Erythroblast (primary cell): Measurements from ENCODE around the gene TOR4A.

ENCODE experiments used
- DNase-seq, 2 experiments: peaks; one replicate each; lab custom pipeline; 2025; lab: John Stamatoyannopoulos, UW
- GATA1 ChIP-seq: IDR thresholded peaks from 2 replicates; pipeline ENCODE4 v1.6.1; 2011; ENCODE audit warnings: low read depth, mild to moderate bottlenecking, control low read depth, low read length, moderate library complexity
- POLR2A ChIP-seq: IDR thresholded peaks from 2 replicates; pipeline ENCODE4 v1.6.1; 2011; ENCODE audit warnings: mild to moderate bottlenecking, low read length

Gene TOR4A

DNA sequence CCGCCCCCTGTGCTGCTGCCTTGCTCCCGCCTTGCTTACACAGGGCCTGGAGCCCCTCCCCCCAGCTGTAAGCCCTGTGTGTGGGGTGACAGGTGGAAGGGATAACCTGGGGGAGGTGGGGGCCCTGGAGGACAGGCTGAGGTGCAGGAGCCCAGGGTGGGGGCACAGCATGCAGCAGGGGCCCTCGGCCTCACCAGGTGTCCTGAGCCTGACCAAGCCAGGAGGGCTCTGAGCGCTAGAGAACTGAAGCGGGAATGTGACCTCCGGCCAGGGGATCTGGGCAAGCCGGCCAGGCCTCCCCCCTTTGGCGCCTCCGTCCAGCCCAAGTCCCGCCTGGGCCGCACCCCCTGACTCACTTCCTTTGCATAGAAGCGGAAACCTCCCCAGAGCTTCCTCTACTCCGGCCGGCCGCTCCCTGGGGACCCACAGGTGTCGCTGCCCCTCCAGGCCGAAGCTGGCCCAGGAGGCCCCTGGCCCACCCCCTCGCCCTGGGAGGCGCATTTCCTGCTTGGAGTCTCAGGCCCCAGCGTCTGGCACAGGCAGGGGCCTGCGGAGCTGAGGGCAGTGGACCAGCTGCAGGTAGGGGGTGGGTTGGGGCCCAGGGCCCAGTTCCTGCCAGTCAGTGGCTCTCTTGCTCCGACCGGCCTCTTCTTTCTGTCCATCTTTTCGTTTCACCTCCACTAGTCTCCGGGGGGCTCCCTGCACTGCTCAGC, at the start of gene TOR4A:
Gene TOR4A (plus strand): TSS at position 398 of the 713 bp plus-strand sequence. CDS start 964 bp downstream, outside the sequence.
- peak; percentile 73 for DNase-seq
- TF ChIP-seq POLR2A (peak; percentile 30), GATA1 (no peak)

DNA sequence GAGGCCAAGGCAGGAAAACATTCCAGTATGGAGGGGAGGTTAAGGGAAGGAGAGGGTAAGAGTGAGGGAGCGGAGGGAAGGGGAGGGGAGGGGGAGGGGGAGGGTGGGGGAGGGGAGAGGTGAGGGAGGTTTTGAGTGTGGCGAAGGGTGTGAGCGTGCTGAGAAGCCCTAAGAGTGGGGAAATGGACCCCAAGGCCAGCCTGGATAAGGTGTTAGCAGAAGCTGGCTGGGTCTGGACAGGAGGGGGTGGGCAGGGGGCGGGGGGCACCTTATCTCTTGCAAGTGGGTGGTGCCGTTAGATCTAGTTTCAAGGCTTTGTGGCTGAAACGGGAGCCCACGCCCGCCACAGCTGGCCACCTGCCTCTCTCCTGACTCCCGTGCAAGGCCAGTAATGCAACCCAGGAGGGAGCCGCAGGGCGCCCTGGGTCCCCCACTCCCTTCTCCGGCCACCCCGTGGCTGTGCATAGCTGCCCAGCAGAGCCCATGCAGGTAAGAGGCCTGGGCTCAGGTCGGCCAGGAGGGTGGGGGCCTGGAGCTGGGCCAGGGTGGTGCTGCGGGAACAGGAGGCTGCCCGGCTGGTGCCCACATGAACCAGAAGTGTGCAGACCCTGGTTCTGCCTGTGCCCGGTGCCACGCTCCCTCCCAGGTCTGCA, 49.5 kb upstream of the TOR4A start:
- no peak for TF ChIP-seq GATA1
- TF ChIP-seq POLR2A = no peak
- no peak for DNase-seq

DNA sequence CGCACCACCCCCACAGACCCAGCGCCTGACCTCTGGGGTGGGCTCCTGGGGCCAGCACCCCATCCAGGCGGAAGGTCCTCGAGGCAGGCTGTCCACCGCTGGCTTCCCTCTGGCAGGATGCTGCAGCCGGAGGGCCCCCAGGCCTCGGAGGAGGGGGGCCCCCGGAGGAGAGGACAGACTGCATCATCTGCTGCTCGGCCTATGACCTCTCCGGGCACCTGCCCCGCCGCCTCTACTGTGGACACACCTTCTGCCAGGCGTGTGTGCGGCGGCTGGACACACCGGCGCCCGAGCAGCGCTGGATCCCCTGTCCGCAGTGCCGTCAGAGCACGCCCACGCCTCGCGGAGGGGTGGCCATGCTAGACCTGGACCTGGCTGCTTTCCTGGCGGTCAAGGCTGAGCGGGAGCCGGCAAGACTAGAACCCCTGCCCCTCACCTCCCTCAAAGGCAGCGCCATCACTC, 49.0 kb upstream of the TOR4A start:
- no peak for TF ChIP-seq POLR2A
- no peak for TF ChIP-seq GATA1
- no peak for DNase-seq

DNA sequence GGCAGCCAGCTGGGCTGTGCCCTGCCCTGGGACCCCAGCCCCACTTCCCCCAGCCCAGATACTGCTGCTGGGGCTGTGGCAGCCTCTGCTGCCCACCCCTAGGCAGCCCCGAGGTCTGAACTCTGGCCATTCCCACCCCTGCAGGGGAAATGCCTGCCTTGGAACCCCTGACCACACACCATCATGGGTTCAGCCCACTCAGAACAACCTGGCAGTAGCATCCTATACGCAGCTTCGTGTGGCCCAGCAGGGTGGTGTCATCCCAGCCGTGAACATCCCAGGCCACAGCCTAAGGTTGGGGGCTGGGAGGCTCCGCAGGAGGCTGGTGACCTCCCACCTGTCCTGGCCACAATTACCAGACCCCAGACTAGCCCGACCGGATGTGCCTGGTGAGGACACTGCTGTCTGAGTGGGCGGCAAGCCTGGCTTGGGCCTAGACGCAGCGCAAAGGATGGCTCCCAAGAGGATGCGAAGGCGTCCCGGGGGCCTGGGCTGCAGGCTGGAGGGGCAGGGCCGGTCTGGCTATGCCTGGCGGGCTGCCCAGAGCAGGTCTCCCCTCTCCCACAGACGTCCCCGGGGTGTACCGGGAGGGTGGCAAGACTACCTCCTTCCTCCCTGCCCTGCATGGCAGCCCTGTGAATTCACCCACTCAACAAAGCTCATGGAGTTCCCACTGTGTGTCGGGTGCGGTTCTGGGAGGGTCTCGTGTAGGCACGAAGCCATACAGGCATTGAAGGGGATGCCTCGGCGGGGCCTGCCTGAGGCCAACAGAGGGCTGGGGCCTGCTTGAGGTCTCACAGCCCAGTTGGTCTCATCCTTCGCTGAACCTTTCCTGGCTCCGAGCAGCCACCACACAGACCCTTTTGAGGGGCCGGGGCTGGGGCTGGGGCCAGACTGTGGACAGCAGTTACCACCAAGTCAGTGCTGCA, 48.3 kb upstream of the TOR4A start:
- no peak for DNase-seq

DNA sequence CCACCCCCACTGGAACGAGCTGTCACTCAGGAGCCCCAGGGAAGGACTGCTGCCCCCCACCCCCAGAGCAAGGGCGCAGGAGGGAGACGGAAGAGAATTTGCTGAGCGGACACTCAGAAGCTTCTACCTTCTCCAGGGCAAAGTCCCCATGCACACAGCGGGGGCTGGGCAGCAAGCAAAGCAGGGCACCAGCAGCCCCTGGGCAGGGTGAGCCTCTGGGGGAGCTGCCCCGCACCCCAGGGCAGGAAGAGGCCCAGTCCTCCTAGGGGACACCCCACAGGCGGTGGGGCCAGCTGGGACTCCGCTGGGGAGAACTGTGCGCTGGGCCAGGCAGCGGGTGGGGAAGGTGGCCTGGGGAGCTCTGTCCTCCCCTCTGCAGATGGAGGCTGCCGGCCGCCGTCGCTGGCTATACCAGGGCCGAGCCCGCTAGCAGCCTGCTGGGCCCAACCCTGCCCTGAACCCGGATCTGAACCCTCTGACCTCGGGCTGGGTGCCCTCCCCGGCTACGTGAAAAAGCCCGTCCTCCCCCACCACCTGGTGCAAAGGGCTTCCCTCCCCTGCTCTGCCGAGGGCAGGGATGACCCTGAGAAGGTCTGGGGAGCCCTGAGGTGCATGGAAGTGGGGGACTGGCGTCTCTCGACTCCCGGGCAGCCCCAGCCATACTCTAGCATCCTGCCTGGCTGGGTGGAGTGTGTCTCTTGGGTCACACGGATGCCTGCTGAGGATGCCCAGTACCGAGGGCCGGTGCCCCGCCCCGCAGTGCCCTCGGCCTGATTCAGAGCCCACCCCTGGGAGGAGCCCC, 47.4 kb upstream of the TOR4A start:
- DNase-seq = no peak
- TF ChIP-seq GATA1 (no peak), POLR2A (no peak)

More for the DNA sequence above, 48.3 kb upstream of the TOR4A start:
- TF ChIP-seq POLR2A (no peak), GATA1 (no peak)

DNA sequence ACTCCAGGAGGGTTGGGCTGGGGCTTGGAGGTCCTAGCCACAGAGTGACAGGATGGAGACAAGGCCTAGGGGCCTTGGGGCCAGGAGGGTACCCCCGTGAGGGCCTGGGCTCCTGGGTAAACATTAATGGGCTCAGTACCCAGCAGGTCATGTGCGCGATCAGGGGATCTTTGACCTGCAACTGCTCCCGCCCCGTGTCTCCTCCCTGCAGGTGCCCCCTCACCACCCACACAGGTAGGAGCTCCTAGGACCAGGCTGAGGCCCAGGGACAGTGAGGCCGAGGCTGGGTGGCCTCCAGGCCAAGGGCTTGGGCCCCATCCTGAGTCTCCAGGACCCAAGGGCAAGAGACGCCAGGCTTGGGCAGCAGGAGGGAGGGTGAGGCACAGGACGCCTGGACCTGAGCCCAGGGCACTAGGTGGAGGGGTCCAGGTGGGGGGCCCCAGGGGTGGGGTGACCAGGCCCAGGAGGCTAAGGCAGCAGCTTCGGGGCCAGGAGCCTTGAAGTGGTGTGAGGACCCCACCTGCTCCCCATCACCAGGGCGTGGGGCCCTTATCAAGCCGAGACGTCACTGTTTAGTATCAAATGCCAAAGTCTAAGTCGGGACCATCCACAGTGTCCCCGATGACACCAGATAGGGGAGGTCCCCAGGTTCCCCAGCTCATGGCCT, 46.7 kb upstream of the TOR4A start, which contains the start of gene SLC34A3:
Gene SLC34A3 (plus strand): TSS at position 197 of the 667 bp plus-strand sequence. CDS start 802 bp downstream, outside the sequence.
- TF ChIP-seq GATA1 (no peak), POLR2A (no peak)
- no peak for DNase-seq

DNA sequence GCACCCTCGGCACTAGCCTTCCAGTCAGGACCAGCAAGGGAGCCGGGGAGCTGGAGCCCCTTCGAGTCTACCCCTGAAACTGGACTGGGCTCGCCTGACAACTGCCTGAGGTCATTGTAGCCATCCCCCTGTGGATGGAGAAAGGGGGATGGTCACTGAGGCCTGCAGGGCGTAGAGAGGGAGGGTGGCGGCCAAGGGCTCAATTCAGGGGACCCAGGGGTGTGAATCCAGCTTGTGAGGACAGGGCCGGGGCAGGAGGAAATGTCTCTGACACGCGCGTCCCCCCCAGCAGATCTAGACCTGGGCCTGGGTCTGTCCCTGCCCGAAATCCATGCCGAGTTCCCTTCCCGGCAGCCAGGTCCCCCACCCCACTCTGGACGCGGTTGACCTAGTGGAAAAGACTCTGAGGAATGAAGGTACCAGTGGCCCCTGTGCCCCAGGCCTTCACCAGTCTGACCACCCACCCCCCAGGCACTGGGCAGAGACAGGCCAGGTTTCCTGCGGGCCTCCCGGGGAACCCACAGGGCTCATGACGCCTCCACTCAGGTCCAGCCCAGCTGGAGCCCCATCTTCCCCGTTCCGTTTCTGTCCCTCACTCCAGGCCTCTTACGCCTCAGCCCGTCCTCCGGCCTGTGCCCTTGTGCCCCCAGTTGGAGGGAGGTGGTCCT, 46.0 kb upstream of the TOR4A start:
- no peak for DNase-seq
- TF ChIP-seq POLR2A (no peak), GATA1 (no peak)

DNA sequence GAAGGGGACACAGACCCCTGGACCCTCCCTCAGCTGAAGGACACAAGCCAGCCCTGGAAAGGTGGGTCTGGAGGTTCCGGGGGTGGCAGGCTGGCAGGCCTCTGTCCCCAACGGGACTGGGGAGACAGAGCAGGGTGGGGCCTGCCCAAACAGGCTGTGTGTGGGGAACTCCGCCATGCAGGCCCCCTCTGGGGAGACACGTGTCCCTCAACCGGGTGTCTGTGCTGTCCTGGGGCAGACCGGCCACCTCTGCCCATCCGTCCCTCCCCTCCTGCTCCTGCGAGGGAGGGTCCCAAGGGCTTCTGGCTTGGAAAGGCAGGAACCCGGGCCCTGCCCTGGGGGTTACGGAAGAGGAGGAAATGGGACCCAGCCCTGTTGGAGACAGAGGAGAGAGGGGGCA, 45.4 kb upstream of the TOR4A start:
- TF ChIP-seq GATA1 (no peak), POLR2A (no peak)
- DNase-seq = no peak

DNA sequence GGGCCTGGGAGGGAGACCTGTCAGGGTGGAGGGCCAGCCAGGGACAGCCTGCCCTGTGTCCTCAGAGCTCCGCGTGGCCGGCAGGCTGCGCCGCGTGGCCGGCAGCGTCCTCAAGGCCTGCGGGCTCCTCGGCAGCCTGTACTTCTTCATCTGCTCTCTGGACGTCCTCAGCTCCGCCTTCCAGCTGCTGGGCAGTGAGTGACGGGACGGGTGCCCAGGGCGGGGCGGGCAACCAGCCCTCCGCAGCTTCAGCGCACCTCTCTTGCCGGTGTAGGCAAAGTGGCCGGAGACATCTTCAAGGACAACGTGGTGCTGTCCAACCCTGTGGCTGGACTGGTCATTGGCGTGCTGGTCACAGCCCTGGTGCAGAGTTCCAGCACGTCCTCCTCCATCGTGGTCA, 45.0 kb upstream of the TOR4A start:
- DNase-seq = no peak
- no peak for TF ChIP-seq GATA1
- no peak for TF ChIP-seq POLR2A

DNA sequence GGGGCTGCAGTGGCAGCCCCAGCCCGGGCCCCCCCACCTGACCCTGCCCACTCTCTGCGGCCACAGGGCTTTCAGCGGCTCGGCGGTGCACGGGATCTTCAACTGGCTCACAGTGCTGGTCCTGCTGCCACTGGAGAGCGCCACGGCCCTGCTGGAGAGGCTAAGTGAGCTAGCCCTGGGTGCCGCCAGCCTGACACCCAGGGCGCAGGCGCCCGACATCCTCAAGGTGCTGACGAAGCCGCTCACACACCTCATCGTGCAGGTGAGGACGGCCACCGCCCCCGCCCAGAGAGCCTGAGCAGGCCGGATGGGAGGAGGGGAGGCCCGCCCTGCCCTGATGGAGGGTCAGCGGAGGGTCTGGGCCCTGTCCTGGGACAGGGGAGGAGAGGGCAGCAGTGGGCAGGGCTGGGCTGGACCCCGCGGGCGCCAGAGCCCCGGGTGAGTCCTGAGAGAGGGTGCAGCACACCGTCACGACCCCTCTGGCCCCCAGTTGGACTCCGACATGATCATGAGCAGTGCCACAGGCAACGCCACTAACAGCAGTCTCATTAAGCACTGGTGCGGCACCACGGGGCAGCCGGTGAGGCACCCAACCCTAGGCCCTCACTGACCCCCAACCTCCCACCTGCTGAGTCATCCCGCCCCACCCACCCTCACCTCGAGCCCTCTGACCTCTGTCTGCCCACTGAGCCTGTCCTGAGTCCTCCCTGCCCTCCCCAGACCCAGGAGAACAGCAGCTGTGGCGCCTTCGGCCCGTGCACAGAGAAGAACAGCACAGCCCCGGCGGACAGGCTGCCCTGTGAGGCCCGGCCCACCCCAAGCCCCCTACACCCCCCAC, 44.2 kb upstream of the TOR4A start:
- DNase-seq = no peak
- TF ChIP-seq GATA1 = no peak
- TF ChIP-seq POLR2A = no peak

DNA sequence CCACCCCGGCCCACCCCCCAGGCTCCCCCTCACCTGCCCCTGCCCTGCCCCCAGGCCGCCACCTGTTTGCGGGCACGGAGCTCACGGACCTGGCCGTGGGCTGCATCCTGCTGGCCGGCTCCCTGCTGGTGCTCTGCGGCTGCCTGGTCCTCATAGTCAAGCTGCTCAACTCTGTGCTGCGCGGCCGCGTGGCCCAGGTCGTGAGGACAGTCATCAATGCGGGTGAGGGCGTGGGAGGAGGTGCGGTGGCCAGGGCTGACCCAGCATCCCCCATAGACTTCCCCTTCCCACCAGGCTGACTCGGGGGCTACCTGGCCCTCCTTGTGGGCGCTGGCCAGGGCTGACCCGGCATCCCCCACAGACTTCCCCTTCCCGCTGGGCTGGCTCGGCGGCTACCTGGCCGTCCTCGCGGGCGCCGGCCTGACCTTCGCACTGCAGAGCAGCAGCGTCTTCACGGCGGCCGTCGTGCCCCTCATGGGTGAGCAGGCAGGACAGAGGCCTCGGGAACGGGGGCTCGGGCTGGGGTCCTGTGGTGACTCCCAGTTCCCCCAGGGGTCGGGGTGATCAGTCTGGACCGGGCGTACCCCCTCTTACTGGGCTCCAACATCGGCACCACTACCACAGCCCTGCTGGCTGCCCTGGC, 43.4 kb upstream of the TOR4A start:
- TF ChIP-seq GATA1 (no peak), POLR2A (no peak)
- DNase-seq = no peak
